ENCODE measurements around the gene CFAP206.

The CFAP206 gene

GRCh38 chr6:87395431-87395830, 12.3 kb upstream of the CFAP206 start:
- no peak for DNase-seq (ENCODE audit: low read depth)
- no peak for TF ChIP-seq CTCF (conservative IDR thresholded peaks at IDR 0.05; ENCODE audit: low read depth, low read length)
- no peak overlapping the region for H3K4me3 ChIP-seq (ENCODE audit: low read depth, low read length)

GRCh38 chr6:87396595-87397392, 11.0 kb upstream of the CFAP206 start:
- TF ChIP-seq CTCF (conservative IDR thresholded peaks at IDR 0.05; ENCODE audit: low read depth, low read length) = no peak
- no peak overlapping the region for H3K4me3 ChIP-seq (ENCODE audit: low read depth, low read length)
- DNase-seq (ENCODE audit: low read depth) = no peak

GRCh38 chr6:87397656-87398055, 10.1 kb upstream of the CFAP206 start:
- TF ChIP-seq CTCF (conservative IDR thresholded peaks at IDR 0.05; ENCODE audit: low read depth, low read length) = no peak
- DNase-seq (ENCODE audit: low read depth) = no peak
- H3K4me3 ChIP-seq (ENCODE audit: low read depth, low read length) = no peak overlapping the region

GRCh38 chr6:87401832-87402231, 5.9 kb upstream of the CFAP206 start:
- peak overlapping the region; percentile 9 for H3K4me3 ChIP-seq (ENCODE audit: low read depth, low read length)
- peak; percentile 13 for DNase-seq (ENCODE audit: low read depth)
- TF ChIP-seq CTCF (conservative IDR thresholded peaks at IDR 0.05; ENCODE audit: low read depth, low read length) = no peak

- DNase-seq (ENCODE audit: low read depth) = peak; percentile 63
- H3K4me3 ChIP-seq (ENCODE audit: low read depth, low read length) = peak overlapping the region; percentile 92
- no peak for TF ChIP-seq CTCF (conservative IDR thresholded peaks at IDR 0.05; ENCODE audit: low read depth, low read length)
These were observed 241 bp upstream of the CFAP206 start for GRCh38 chr6:87407561-87407900.

GRCh38 chr6:87408721-87409155, 966 bp downstream of the CFAP206 start:
- H3K4me3 ChIP-seq (ENCODE audit: low read depth, low read length) = peak overlapping the region; percentile 92
- DNase-seq (ENCODE audit: low read depth) = no peak
- no peak for TF ChIP-seq CTCF (conservative IDR thresholded peaks at IDR 0.05; ENCODE audit: low read depth, low read length)

GRCh38 chr6:87419266-87419665, 11.5 kb downstream of the CFAP206 start:
- DNase-seq (ENCODE audit: low read depth) = no peak
- no peak overlapping the region for H3K4me3 ChIP-seq (ENCODE audit: low read depth, low read length)
- TF ChIP-seq CTCF (conservative IDR thresholded peaks at IDR 0.05; ENCODE audit: low read depth, low read length) = no peak
